HG02885 (cell line): Measurements from ENCODE around the gene VPS25.
"Not testable (repeated sequence)": the region's sequence is repeated elsewhere in the genome, so short reads cannot be mapped to it uniquely, and the experiment has no call there.

ENCODE experiments used
- ATAC-seq: cut with Tn5 transposase; IDR thresholded peaks from one replicate; pipeline ENCODE4 v1.9.1; 2021; ENCODE audit warnings: mild to moderate bottlenecking; ENCODE audit not compliant: unreplicated experiment, poor library complexity

The VPS25 gene

DNA sequence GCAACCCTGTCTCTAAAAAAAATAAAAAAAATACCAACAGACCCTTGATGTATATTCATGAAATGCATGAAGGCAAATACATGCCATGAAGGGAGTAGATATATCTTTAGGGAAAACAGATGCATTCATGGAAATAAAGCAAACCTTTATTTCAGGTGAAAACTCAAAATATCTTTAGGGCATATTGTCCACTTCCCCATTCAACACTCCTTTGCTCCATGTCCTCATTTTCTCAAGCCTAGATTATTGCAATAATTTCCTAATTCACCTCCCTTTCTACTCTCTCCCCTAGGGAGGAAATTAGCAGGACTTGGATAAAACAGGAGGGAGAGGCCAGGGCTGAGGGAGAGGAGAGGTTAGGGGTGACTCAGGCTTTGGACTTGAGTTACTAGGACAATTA is 5.7 kb upstream of the VPS25 start:
- no peak for ATAC-seq

DNA sequence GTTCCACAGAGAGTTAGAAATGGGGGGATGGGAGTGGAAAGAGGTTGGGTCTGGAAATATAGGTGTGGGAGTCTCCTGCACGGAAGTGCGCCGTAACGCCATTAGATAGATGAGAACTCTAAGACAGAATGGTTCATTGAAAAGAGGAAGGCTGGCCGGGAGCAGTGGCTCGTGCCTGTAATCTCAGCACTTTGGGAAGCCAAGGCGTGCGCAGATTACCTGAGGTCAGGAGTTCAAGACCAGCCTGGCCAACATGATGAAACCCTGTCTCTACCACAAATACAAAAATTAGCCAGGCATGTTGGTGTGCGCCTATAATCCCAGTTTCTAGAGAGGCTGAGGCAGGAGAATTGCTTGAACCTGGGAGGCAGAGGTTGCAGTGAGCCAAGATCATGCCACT is 5.2 kb upstream of the VPS25 start:
- not testable (repeated sequence) for ATAC-seq

DNA sequence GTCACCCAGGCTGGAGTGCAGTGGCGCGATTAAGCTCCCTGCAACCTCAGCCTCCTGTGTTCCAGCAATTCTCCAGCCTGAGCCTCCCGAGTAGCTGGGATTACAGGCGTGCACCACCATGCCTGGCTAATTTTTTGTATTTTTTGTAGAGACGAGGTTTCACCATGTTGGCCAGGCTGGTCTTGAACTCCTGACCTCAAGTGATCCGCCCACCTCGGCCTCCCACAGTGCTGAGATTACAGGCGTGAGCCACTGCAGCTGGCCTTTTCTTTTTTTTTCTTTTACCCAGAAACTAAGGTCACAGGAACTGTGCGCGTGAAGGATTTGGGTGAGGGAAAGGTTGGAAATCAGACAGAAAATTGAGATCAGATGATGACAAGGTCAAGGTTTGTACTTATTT is 3.3 kb upstream of the VPS25 start:
- ATAC-seq, result not testable (repeated sequence)

DNA sequence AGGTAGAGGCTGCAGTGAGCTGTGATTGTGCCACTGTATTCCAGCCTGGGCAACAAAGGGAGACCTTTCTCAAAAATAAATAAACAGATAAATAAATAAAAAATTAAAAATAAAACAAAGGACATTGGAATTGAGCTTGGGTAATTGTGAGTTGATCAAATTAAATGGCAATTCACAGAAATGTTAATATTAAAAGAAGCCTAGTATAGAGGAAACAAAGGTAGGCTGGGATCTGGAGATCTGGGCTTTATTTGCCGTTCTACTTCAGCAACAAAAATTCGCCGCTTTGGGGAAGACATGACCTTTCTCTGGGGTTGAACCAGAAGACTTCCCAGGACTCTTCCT is 332 bp upstream of the VPS25 start:
- ATAC-seq, result no peak

DNA sequence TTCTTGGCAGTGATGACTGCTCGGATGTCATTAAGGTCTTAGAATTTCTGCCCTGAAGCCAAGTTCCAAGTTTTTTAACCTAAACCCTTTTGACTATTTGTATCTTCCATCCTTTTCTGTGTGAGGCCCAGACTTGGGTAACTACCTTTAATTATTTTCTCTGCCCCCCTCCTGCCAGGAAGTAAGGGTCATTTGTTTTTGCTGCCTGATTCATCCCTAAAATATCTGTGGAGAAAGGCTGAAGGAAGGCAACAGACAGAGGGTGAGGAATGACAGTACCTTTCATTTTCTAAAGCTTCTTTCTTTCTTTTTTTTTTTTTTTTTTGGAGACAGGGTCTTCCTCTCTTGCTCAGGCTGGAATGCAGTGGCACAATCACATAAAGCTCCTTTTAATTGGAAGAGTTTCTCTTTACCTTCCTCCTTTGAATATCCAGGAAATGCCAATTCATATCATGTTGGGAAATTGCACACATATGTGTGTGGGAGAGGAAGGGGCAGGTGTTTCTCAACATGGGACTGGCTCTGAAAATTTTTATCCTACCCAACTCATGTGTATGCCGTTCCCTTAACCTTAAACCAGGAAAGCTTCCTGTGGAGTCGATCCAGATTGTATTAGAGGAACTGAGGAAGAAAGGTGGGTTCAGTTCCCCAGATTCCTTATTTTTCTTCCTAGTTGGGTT is 957 bp downstream of the VPS25 start:
- no peak for ATAC-seq

DNA sequence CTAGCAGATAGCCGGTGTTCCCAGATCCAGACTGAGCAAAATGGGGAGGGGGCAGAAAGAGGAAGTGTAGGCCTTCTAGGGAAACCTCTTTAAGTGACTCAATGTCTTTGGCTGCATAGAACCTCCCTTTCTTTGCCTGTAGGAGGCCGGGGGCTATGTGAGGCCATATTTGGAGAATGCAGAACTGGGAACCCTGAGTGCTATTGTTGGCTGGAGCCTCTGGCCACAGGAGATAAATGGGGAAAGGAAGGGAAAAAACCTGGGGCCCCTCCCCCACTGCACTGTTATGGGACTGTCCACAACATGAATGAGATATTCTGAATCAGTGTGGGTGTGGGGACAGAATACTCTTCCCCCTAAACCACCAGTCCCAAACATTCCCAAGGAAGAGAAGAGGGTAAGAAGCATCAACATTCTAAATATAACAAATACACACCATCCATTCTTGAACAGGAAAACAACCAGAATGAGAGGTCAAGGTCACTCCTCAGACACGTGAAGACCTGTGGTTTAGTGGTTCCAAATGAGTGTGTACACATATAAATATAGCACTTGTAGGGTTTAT is 2.4 kb downstream of the VPS25 start:
- no peak for ATAC-seq

DNA sequence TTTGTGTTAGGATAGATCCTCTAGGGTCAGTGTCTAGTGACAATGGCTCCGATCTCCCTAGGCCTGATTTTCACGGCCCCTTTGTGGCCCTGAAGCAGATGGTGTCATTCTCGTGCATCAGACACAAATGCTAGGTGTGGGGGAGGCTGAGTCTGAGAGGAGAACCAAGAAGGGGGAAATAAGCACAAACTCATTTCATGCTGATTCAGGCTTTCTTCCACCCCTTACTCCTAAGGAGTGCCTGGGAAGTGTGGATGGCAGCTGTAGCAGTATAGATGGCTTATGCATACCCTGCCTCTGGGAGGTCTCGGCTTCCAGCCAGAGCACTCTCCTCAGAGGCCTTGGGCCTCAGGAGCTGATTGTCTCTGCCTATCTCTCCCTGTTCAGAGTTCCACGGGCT is 5.3 kb downstream of the VPS25 start:
- no peak for ATAC-seq

DNA sequence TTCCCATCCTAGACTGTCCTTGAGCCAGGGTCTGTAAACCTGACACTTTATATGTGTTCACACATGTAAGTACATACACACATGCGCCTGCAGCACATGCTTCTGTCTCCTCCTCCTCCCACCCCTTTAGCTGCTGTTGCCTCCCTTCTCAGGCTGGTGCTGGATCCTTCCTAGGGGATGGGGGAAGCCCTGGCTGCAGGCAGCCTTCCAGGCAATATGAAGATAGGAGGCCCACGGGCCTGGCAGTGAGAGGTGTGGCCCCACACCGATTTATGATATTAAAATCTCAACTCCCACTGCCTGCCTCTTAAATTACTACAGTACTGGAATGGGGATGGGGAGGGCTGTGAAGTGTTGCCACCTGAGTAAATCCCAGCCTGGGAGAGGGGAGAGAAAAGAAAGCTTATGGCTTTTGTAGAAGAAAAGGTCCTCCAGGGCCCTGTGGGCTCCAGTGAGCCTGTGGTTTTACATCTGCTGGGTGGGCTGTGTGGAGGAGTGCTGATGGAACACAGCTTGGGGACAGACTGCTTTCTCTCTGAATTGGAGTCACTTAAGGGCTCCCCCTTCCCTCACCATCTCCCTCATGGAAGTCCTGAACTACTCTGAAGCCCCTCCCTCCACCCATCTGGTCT is 6.2 kb downstream of the VPS25 start:
- no peak for ATAC-seq

DNA sequence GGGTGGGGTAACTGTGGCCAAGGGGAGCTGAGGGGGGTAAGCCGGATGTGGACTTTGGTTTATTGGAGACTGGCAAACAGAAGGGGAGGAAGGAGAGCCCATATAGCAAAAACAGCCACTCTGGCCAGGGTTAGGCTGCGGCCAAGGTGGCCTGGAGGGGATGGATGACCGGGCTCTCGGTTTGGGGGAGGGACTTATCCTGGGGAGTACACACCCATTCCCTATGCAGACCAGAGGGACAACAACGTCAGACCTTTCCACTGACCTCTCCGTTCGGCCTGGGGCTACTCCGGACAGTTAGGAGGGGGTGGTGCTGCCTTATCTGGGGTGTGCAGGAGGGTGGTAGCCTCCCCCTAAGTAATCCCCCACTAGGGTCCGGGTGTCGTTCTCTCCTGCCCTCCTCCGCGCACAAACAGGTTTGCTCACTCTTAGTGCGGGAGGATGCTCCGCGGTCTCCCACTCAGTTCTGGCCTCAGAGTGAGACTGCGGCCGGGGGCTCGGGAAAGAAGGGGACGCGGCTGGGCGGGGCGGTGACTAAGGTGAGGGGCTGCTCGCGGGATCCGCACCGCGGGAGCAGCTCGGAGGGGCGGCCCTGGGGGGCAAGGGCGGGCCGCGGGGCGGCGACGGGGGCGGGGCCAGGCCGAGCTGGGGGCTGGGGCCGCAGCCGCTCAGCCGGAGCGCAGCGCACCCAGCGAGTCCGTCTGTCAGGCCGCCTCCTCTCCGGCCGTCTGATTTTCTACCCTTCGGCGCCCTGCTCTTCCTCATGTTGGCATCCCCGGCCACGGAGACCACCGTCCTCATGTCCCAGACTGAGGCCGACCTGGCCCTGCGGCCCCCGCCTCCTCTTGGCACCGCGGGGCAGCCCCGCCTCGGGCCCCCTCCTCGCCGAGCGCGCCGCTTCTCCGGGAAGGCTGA is 6.9 kb downstream of the VPS25 start, which contains the start of gene WNK4:
Gene WNK4, plus strand, starts transcription at position 675 of the 915 bp plus-strand sequence. Its CDS starts 89 bp downstream, at position 764.
- ATAC-seq, result no peak

DNA sequence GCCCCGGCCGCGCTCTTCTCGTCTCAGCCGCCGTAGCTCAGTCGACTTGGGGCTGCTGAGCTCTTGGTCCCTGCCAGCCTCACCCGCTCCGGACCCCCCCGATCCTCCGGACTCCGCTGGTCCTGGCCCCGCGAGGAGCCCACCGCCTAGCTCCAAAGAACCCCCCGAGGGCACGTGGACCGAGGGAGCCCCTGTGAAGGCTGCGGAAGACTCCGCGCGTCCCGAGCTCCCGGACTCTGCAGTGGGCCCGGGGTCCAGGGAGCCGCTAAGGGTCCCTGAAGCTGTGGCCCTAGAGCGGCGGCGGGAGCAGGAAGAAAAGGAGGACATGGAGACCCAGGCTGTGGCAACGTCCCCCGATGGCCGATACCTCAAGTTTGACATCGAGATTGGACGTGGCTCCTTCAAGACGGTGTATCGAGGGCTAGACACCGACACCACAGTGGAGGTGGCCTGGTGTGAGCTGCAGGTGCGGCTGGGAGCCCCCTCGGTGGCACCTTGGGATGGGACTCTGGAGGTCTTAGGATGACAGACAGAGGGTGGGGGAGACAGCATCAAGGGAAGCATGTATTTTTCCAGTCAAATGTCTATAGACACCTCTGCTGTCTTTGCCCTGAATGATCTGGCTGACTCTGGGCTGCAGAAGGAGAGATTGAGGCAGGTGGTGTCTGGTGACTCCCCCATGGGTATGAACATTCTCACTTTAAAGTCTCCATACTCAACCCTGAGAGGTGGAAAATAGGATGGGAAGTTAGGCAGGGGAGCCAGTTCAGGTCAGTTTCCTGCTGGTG is 7.8 kb downstream of the VPS25 start:
- ATAC-seq, result no peak

DNA sequence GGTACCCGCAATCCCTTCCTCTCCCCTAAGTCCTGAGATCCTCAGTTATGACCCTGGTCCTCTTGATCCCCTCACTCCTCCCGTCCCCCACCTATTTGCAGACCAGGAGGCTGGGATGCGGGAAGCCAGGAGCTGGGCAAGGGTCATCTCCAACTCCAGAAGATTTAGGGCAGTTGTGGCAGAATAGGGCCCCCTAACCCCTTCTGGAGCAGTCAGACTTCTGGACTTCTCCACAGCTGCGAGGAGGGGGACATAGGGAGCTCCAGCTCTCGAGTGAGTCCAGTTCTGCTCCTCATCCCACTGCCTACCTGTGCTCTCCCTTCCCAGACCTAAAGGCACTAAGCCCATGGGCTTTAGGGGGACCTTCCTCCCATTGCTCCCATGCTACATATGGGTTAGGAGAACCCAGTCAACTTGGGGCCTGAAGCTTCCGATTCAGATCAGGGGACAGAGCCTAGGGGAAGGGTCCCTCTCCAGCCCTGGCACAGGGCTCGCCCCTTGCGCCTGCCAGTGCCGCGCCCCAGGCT is 8.5 kb downstream of the VPS25 start:
- no peak for ATAC-seq

DNA sequence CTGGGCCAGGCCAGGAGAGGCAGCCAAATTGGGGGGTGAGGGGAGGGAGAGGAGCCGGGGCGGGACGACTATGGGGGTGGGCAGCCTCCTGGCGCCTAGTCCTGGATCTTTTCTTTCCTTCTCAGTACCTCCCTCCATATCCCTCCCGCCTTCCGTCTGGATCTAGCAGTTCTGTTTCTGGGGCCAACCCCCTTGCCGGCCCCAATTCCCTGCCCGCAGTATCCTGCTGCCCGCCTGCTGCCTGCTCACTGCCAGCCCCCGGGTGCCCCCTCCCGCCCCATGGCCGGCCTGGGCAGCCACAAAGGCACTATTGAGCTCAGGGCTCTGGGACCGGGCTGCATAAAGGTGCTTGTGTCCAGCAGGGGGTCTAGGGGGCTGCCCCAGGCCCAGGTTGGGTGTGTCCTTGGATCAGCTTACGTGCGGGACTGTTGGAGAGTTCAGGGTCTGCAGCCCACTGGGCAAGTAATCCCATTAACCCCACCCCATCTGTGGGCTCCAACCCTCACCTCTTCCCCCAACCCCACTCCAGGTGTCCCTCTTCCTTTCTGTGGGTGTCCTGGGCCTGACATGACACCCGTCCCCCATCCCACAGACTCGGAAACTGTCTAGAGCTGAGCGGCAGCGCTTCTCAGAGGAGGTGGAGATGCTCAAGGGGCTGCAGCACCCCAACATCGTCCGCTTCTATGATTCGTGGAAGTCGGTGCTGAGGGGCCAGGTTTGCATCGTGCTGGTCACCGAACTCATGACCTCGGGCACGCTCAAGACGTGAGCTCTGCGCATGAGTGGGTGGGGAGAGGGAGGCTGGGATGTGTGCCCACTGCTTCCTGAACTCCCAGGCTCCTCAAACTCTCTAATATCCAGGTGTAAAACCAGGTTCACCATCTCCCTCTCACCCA is 9.2 kb downstream of the VPS25 start:
- no peak for ATAC-seq

DNA sequence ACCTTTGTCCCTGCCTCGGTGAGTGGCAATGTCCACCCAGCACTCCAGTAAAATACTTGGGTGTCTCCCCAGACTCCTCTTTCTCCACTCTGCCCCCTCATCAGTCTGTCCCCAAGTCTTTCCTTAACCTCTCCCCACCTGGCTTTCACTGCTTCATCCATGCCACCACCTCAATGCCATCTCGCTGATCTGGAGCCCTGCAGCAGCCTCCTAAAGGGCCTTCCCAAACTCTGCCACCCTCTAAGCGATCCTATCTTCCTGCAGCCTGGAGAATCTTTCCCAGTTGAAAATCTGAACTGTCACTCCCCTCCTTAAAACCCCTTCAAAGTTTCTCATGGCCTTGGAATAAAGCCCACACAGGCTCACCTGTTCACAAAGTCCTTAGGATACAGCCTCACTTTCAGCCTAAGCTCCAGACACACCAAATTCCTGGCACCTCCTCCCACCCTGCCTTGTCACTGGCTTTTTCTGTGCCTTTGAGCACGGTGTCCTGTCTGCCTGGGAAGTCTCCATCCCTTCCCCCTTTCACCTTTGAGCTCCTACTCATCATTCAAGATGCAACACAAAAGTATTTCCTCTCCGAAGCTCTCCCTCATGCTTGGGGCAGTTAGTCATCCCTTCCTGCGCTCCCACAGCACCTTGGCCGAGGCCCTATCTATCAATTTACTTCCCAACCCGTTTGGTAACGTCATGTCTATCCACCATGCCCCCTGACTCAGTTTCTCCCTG is 10.0 kb downstream of the VPS25 start:
- ATAC-seq, result no peak

DNA sequence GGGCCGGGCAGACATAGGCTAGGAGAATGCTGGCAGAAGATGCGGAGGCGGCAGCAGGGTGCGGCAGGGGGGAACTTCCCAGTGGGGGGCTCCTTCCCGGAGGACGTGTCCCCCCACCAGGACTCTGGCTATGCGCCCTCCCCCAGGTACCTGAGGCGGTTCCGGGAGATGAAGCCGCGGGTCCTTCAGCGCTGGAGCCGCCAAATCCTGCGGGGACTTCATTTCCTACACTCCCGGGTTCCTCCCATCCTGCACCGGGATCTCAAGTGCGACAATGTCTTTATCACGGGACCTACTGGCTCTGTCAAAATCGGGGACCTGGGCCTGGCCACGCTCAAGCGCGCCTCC is 10.5 kb downstream of the VPS25 start:
- ATAC-seq, result no peak

DNA sequence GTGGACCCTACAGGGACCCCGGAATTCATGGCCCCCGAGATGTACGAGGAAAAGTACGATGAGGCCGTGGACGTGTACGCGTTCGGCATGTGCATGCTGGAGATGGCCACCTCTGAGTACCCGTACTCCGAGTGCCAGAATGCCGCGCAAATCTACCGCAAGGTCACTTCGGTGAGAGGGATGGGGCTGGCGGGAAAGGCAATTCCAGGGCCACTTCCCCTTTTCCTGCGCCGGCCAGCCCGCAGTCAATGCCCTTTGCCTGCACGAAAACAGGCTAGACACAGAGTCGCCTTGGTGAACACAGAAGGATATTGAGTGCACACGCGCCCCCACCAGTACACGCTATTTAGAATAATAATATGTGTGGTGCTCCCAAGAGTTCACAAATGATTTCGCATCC is 11.2 kb downstream of the VPS25 start:
- ATAC-seq, result no peak

DNA sequence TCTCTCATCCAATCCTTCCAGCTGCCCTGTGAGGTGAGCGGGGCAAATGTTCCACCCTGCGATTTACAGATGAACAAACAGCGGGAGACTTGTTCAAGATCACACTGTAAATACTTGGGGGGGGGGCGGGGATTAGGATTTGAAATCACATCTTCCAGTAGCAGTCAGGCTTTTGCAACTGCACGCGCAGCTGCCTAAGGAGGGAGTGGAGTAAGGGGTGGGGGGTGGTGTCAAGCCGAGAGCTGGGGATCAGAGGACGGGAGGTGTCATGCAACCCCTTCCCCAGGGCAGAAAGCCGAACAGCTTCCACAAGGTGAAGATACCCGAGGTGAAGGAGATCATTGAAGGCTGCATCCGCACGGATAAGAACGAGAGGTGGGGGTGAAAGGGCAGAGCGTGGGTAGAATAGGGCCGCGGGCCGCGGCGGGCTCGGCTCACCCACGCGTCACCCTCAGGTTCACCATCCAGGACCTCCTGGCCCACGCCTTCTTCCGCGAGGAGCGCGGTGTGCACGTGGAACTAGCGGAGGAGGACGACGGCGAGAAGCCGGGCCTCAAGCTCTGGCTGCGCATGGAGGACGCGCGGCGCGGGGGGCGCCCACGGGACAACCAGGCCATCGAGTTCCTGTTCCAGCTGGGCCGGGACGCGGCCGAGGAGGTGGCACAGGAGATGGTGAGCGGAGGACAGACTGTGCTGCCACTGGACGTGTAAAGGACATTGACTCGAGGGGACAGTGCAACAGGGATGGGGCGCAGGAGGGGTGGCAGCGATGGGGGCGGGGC is 11.8 kb downstream of the VPS25 start:
- no peak for ATAC-seq

DNA sequence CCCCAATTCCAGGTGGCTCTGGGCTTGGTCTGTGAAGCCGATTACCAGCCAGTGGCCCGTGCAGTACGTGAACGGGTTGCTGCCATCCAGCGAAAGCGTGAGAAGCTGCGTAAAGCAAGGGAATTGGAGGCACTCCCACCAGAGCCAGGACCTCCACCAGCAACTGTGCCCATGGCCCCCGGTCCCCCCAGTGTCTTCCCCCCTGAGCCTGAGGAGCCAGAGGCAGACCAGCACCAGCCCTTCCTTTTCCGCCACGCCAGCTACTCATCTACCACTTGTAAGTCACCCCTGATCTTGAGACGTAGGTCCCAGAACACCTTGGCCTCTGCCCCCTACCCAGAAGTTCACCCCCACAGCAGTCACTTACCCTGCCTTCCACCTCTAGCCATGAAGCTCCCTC is 14.0 kb downstream of the VPS25 start:
- no peak for ATAC-seq

DNA sequence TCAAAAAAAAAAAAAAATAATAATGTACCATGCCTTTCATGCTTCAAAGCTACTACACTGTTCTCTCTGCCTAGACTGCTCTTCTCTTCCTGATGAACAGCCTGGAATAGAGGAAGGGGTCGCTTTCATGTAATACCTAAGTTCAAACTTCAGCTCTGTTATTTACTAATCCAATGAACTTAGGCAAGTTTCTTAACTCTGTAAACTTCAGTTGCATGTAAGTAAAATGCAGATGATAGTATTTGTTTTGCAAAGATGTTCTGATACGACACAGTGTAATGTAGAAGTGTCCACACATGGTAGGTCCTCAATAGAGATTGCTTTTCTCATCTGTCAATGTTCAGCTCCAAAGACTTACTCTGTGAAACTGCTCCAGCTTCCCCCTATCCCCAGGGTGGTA is 18.7 kb downstream of the VPS25 start:
- no peak for ATAC-seq
